Measurements from ENCODE around the gene NDUFS1. TPM values are rescaled to one million over a fixed set of nuclear protein-coding genes. Genes with fewer than 3 reads are reported as not detected.

Gene NDUFS1
- total RNA-seq, 1 experiment from 2014 or later = 100 TPM

GRCh38 chr2:206095536-206096332, 63.5 kb downstream of the NDUFS1 start:
- H3K4me1 Mint-ChIP-seq (ENCODE audit: insufficient read depth, unreplicated experiment) = no peaks in the 10 kb centered on the region
- intact Hi-C loops (cut with micrococcal nuclease) = no loop called here
- ChIA-PET POLR2A (interaction anchor here (1.8 to 3.1 kb wide), 2 partner anchors 9 to 12 kb away, joined by 8 to 15 read pairs; partner anchors contain the start of gene INO80D), CTCF (interaction anchor here (1.3 to 1.5 kb wide), 2 partner anchors 9 to 73 kb away, joined by 3 to 4 read pairs; no protein-coding TSS in a partner anchor)
- no peak overlapping the region for H3K27ac Mint-ChIP-seq (ENCODE audit: low read depth, unreplicated experiment)
- DNase-seq (ENCODE audit: unreplicated experiment) = no peak
- H3K9me3 Mint-ChIP-seq (ENCODE audit: unreplicated experiment) = no peaks in the 10 kb centered on the region
- no peaks in the 10 kb centered on the region for H3K27me3 Mint-ChIP-seq (ENCODE audit: insufficient read depth, unreplicated experiment)
- BruUV-seq (replicated peaks) = no TSS peak
- no peak for TF ChIP-seq CTCF (IDR thresholded peaks at IDR 0.05; ENCODE audit: unreplicated experiment)
- no peak overlapping the region for H3K4me3 Mint-ChIP-seq (ENCODE audit: unreplicated experiment)
- H3K36me3 Mint-ChIP-seq (ENCODE audit: insufficient read depth, unreplicated experiment) = peaks cover 7% of the 10 kb centered on the region

GRCh38 chr2:206092297-206092696, 66.9 kb downstream of the NDUFS1 start:
- intact Hi-C loops (cut with micrococcal nuclease) = no loop called here
- peaks cover under 1% of the 10 kb centered on the region for H3K4me1 Mint-ChIP-seq (ENCODE audit: insufficient read depth, unreplicated experiment)
- no peaks in the 10 kb centered on the region for H3K27me3 Mint-ChIP-seq (ENCODE audit: insufficient read depth, unreplicated experiment)
- no peaks in the 10 kb centered on the region for H3K9me3 Mint-ChIP-seq (ENCODE audit: unreplicated experiment)
- CTCF ChIA-PET = interaction anchor here (1.1 kb wide), 1 partner anchor 13 kb away, joined by 3 read pairs; no protein-coding TSS in a partner anchor
- POLR2A ChIA-PET = interaction anchor here (0.8 kb wide), 1 partner anchor 20 kb away, joined by 3 read pairs; no protein-coding TSS in a partner anchor
- H3K4me3 Mint-ChIP-seq (ENCODE audit: unreplicated experiment) = no peak overlapping the region
- TF ChIP-seq CTCF (IDR thresholded peaks at IDR 0.05; ENCODE audit: unreplicated experiment) = no peak
- H3K36me3 Mint-ChIP-seq (ENCODE audit: insufficient read depth, unreplicated experiment) = peaks cover 17% of the 10 kb centered on the region
- no peak overlapping the region for H3K27ac Mint-ChIP-seq (ENCODE audit: low read depth, unreplicated experiment)
- no peak for DNase-seq (ENCODE audit: unreplicated experiment)
- BruUV-seq (replicated peaks) = no TSS peak

GRCh38 chr2:206088248-206088647, 71.0 kb downstream of the NDUFS1 start:
- Mint-ChIP-seq H3K27ac (ENCODE audit: low read depth, unreplicated experiment) (no peak overlapping the region), H3K9me3 (ENCODE audit: unreplicated experiment) (no peaks in the 10 kb centered on the region), H3K4me3 (ENCODE audit: unreplicated experiment) (peak overlapping the region; percentile 33), H3K27me3 (ENCODE audit: insufficient read depth, unreplicated experiment) (no peaks in the 10 kb centered on the region), H3K4me1 (ENCODE audit: insufficient read depth, unreplicated experiment) (peaks cover 10% of the 10 kb centered on the region), H3K36me3 (ENCODE audit: insufficient read depth, unreplicated experiment) (peaks cover 26% of the 10 kb centered on the region)
- ChIA-PET POLR2A (interaction anchor here (0.7 to 2.9 kb wide), 4 partner anchors 23 to 89 kb away, joined by 3 to 17 read pairs (median 4); partner anchors contain the start of genes EEF1B2 and NDUFS1), CTCF (interaction anchor here (0.6 to 1.1 kb wide), 2 partner anchors 29 to 473 kb away, joined by 3 to 8 read pairs; no protein-coding TSS in a partner anchor)
- BruUV-seq (replicated peaks) = no TSS peak
- no peak for TF ChIP-seq CTCF (IDR thresholded peaks at IDR 0.05; ENCODE audit: unreplicated experiment)
- DNase-seq (ENCODE audit: unreplicated experiment) = no peak
- intact Hi-C loops (cut with micrococcal nuclease) = no loop called here

GRCh38 chr2:206086716-206087350, 72.4 kb downstream of the NDUFS1 start:
- Mint-ChIP-seq H3K9me3 (ENCODE audit: unreplicated experiment) (no peaks in the 10 kb centered on the region), H3K27ac (ENCODE audit: low read depth, unreplicated experiment) (peak overlapping the region; percentile 97), H3K4me1 (ENCODE audit: insufficient read depth, unreplicated experiment) (peaks cover 11% of the 10 kb centered on the region), H3K27me3 (ENCODE audit: insufficient read depth, unreplicated experiment) (no peaks in the 10 kb centered on the region), H3K4me3 (ENCODE audit: unreplicated experiment) (peak overlapping the region; percentile 92), H3K36me3 (ENCODE audit: insufficient read depth, unreplicated experiment) (peaks cover 24% of the 10 kb centered on the region)
- ChIA-PET POLR2A (interaction anchor here (0.7 to 2.9 kb wide), 13 partner anchors 9 to 457 kb away, joined by 3 to 17 read pairs (median 3); partner anchors contain the start of genes EEF1B2 and NDUFS1), CTCF (interaction anchor here (0.7 to 1.1 kb wide), 4 partner anchors 10 to 40 kb away, joined by 3 to 8 read pairs (median 4); no protein-coding TSS in a partner anchor)
- no peak for TF ChIP-seq CTCF (IDR thresholded peaks at IDR 0.05; ENCODE audit: unreplicated experiment)
- DNase-seq (ENCODE audit: unreplicated experiment) = peak; percentile 23
- intact Hi-C loops (cut with micrococcal nuclease) = loop anchor here (1.0 kb wide), 1 partner anchor 72 kb away; the partner anchor contains the start of genes EEF1B2 and NDUFS1
- BruUV-seq (replicated peaks) = no TSS peak
